GM03348 (cell line): Measurements from ENCODE around the gene PDGFD.

Experiments
- DNase-seq: peaks from one replicate; pipeline ENCODE4 v3.0.0; 2012; ENCODE audit warnings: low spot score

PDGFD gene

GRCh38 chr11:104164028-104164520 is at the start of gene PDGFD:
PDGFD (minus strand) TSS chr11:104164147.
- peak; percentile 71 for DNase-seq

GRCh38 chr11:104206936-104207335 is 43.0 kb upstream of the PDGFD start:
- no peak for DNase-seq

- DNase-seq = no peak
Measured at GRCh38 chr11:104205838-104206237, 41.9 kb upstream of the PDGFD start.

- DNase-seq = no peak
Measured at GRCh38 chr11:104200688-104201087, 36.7 kb upstream of the PDGFD start.

- DNase-seq = no peak
Measured at GRCh38 chr11:104199053-104199452, 35.1 kb upstream of the PDGFD start.

GRCh38 chr11:104198576-104198975 is 34.6 kb upstream of the PDGFD start:
- no peak for DNase-seq

GRCh38 chr11:104191124-104191523 is 27.2 kb upstream of the PDGFD start:
- peak; percentile 24 for DNase-seq

GRCh38 chr11:104183593-104183992 is 19.6 kb upstream of the PDGFD start:
- DNase-seq = no peak

GRCh38 chr11:104175769-104176168 is 11.8 kb upstream of the PDGFD start:
- DNase-seq = no peak

- DNase-seq = no peak
Measured at GRCh38 chr11:104169091-104169490, 5.1 kb upstream of the PDGFD start.

GRCh38 chr11:104165014-104165413 is 1.1 kb upstream of the PDGFD start:
- DNase-seq = no peak

- peak; percentile 17 for DNase-seq
Measured at GRCh38 chr11:104163100-104164027, 583 bp downstream of the PDGFD start.

- no peak for DNase-seq
Measured at GRCh38 chr11:104161751-104162450, 2.0 kb downstream of the PDGFD start.

- DNase-seq = no peak
Measured at GRCh38 chr11:104159356-104159755, 4.6 kb downstream of the PDGFD start.

GRCh38 chr11:104155375-104155774 is 8.6 kb downstream of the PDGFD start:
- DNase-seq = no peak

GRCh38 chr11:104154296-104154695 is 9.7 kb downstream of the PDGFD start:
- DNase-seq = no peak

- DNase-seq = no peak
Measured at GRCh38 chr11:104152941-104153505, 10.9 kb downstream of the PDGFD start.

- peak; percentile 13 for DNase-seq
Measured at GRCh38 chr11:104151404-104152204, 12.3 kb downstream of the PDGFD start.

- no peak for DNase-seq
Measured at GRCh38 chr11:104148706-104149105, 15.2 kb downstream of the PDGFD start.

- peak; percentile 36 for DNase-seq
Measured at GRCh38 chr11:104148074-104148473, 15.9 kb downstream of the PDGFD start.

- DNase-seq = no peak
Measured at GRCh38 chr11:104146943-104147342, 17.0 kb downstream of the PDGFD start.

- DNase-seq = peak; percentile 5
Measured at GRCh38 chr11:104146421-104146820, 17.5 kb downstream of the PDGFD start.
